Upper lobe of right lung (tissue), 1 donor: ENCODE results near the gene GMEB1. TPM values are rescaled to one million over a fixed set of nuclear protein-coding genes. Genes with fewer than 3 reads are reported as not detected.
"Not testable (repeated sequence)": the region's sequence is repeated elsewhere in the genome, so short reads cannot be mapped to it uniquely, and the experiment has no call there.

Experiments
- ATAC-seq: fragments of 200-7000 bp; cut with Tn5 transposase; one replicate; pipeline ENCODE4 v1.9.1; 2020; ENCODE audit warnings: mild to moderate bottlenecking, moderate library complexity
- DNase-seq: peaks from one replicate; pipeline ENCODE4 v3.0.0-alpha.2; 2020
- H3K27ac ChIP-seq: fragments of 200-600 bp; one replicate; pipeline ENCODE4 v1.8.0; 2022
- H3K27me3 ChIP-seq: fragments of 200-600 bp; one replicate; pipeline ENCODE4 v1.8.0; 2022; ENCODE audit warnings: mild to moderate bottlenecking
- H3K36me3 ChIP-seq: fragments of 200-600 bp; one replicate; pipeline ENCODE4 v1.8.0; 2022
- H3K4me1 ChIP-seq: fragments of 200-600 bp; one replicate; pipeline ENCODE4 v1.8.0; 2022
- H3K4me3 ChIP-seq: fragments of 200-600 bp; one replicate; pipeline ENCODE4 v1.8.0; 2022; ENCODE audit warnings: mild to moderate bottlenecking
- H3K9me3 ChIP-seq: fragments of 200-600 bp; one replicate; pipeline ENCODE4 v1.8.0; 2022
- CTCF ChIP-seq: fragments of 200-600 bp; IDR thresholded peaks from one replicate; pipeline ENCODE4 v1.8.0; 2022; ENCODE audit warnings: antibody characterized with exemption
- intact Hi-C: fragments of 100-400 bp; cut with DNase I; formaldehyde crosslinking; loops from one replicate; pipeline ENCODE4 v1.11.0; 2022
- total RNA-seq: library from RNA; stranded (reverse); fragmentation: NEBNext Ultra II Directional; extraction: Animal tissue kit (Norgen Biotek cat#: 25700); gene quantifications from one replicate; pipeline ENCODE4 v1.2.1, GENCODE V29; 2021
- donor health status: DM: no; HTN: yes; CAD: no; lungs with severe emphysema.

GMEB1 gene
- total RNA-seq, 1 donor from 2014 or later: 12.9 TPM

DNA sequence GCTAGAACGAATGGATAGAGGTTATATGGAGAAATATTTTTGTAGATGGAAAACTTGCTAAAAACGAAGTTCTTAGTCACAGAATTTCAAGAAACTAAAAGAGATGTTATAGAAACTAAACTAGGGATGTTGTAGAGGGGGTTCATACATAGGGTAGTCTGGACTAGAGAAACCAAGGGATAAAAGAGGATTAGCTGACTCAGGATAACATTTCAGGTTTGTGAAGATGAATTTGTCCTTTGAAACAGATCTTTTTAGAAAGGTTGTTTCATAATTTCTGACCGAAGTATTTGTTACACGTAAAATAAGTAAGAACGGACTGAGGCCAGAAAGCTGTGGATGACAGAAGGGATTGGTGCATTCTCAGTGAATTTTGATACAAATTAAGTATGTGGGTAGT lies 81.7 kb downstream of the GMEB1 start:
- intact Hi-C loops: no loop called here

GRCh38 chr1:28750771-28751294 lies 82.2 kb downstream of the GMEB1 start:
- intact Hi-C loops, H3K9me3 ChIP-seq, H3K4me3 ChIP-seq, DNase-seq, H3K27me3 ChIP-seq, H3K27ac ChIP-seq, ATAC-seq: not testable (repeated sequence)
- H3K4me1 ChIP-seq: peaks cover 93% of the 10 kb centered on the region
- peaks cover 17% of the 10 kb centered on the region for H3K36me3 ChIP-seq

More for the DNA sequence above, 81.7 kb downstream of the GMEB1 start:
- ATAC-seq: no peak
- DNase-seq: no peak
- TF ChIP-seq CTCF: no peak
- H3K27me3 ChIP-seq: no peaks in the 10 kb centered on the region
- no peaks in the 10 kb centered on the region for H3K9me3 ChIP-seq
- H3K36me3 ChIP-seq: peaks cover 20% of the 10 kb centered on the region
- H3K4me1 ChIP-seq: peaks cover 92% of the 10 kb centered on the region
- H3K4me3 ChIP-seq: no peak overlapping the region
- H3K27ac ChIP-seq: no peak overlapping the region

- intact Hi-C loops: no loop called here
- no peaks in the 10 kb centered on the region for H3K27me3 ChIP-seq
- H3K27ac ChIP-seq: no peak overlapping the region
- no peaks in the 10 kb centered on the region for H3K9me3 ChIP-seq
- peaks cover 13% of the 10 kb centered on the region for H3K36me3 ChIP-seq
- ATAC-seq (no peak), DNase-seq (no peak)
- TF ChIP-seq CTCF: no peak
- peaks cover 93% of the 10 kb centered on the region for H3K4me1 ChIP-seq
- H3K4me3 ChIP-seq: no peak overlapping the region
Observed at GRCh38 chr1:28751315-28752060, 82.9 kb downstream of the GMEB1 start.

DNA sequence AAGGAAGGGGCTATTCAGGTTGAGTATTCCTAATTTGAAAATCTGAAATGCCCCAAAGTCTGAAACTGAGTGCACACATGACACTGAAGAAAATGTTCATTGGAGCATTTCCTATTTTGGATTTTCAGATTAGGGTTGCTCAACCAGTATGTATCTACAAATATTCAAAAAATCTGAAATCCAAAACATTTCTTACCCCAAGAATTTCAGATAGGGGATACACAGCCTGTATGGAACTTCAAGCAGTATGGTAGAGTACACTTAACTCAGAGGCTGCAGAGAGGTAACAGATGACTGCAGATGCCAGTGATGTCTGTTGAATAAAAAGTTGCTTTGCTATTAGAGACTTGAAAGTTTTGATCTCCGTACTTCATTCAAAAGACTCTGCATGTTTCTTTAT lies 87.1 kb downstream of the GMEB1 start:
- peak overlapping the region; percentile 2 for H3K4me3 ChIP-seq
- DNase-seq (no peak), ATAC-seq (no peak)
- H3K36me3 ChIP-seq: peaks cover 36% of the 10 kb centered on the region
- H3K27me3 ChIP-seq: no peaks in the 10 kb centered on the region
- H3K9me3 ChIP-seq: no peaks in the 10 kb centered on the region
- intact Hi-C loops: no loop called here
- H3K4me1 ChIP-seq: peaks cover 62% of the 10 kb centered on the region
- H3K27ac ChIP-seq: no peak overlapping the region
- no peak for TF ChIP-seq CTCF

DNA sequence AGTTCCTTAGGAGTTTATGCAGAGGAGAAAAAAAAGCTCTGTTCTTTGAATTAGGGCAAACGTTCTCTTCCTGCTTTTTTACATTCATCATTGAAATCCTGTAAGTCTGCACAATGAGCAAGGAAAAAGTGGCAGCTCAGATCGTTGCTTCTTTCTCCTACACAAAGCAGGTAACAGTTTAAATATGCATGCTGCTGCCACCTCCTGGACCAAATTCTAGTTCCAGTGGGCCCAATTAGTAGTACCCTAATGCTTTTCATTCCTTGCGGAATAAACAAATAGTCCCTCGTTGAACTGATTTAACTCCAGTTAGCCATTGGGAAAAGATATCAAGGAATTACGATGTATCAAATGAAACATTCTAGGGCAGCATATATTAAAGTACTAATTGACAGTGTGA lies 88.3 kb downstream of the GMEB1 start:
- H3K27ac ChIP-seq: no peak overlapping the region
- intact Hi-C loops: no loop called here
- H3K9me3 ChIP-seq: no peaks in the 10 kb centered on the region
- peaks cover 50% of the 10 kb centered on the region for H3K4me1 ChIP-seq
- peaks cover 36% of the 10 kb centered on the region for H3K36me3 ChIP-seq
- DNase-seq (no peak), ATAC-seq (peak; percentile 59)
- TF ChIP-seq CTCF: peak; percentile 24
- no peak overlapping the region for H3K4me3 ChIP-seq
- H3K27me3 ChIP-seq: no peaks in the 10 kb centered on the region

- Histone ChIP-seq H3K27ac (no peak overlapping the region), H3K4me3 (no peak overlapping the region), H3K27me3 (no peaks in the 10 kb centered on the region), H3K36me3 (peaks cover 28% of the 10 kb centered on the region), H3K9me3 (no peaks in the 10 kb centered on the region), H3K4me1 (peaks cover 46% of the 10 kb centered on the region)
- intact Hi-C loops: no loop called here
- no peak for DNase-seq
- TF ChIP-seq CTCF: no peak
- ATAC-seq: no peak
Observed at GRCh38 chr1:28758420-28758819, 89.8 kb downstream of the GMEB1 start.
